D721Med (cell line): ENCODE data around the gene MPRIP.
A peak's percentile ranks its signal among the peaks of the same experiment; 100 is the strongest.

ENCODE experiments used
- DNase-seq: peaks from one replicate; pipeline ENCODE4 v3.0.0; 2011; ENCODE audit warnings: low spot score; ENCODE audit not compliant: insufficient read length
- FAIRE-seq: peaks from 2 replicates; lab custom pipeline; 2011; peaks lifted over from hg19 to GRCh38; lab: Jason Lieb, UNC
- TF ChIP-seq, protein P1 (sequence below): IDR thresholded peaks from 2 replicates; pipeline ENCODE4 v1.5.1; 2012; ENCODE audit warnings: mild to moderate bottlenecking, control low read depth; ENCODE audit not compliant: insufficient read depth; ENCODE audit errors: missing control alignments

MPRIP gene

DNA sequence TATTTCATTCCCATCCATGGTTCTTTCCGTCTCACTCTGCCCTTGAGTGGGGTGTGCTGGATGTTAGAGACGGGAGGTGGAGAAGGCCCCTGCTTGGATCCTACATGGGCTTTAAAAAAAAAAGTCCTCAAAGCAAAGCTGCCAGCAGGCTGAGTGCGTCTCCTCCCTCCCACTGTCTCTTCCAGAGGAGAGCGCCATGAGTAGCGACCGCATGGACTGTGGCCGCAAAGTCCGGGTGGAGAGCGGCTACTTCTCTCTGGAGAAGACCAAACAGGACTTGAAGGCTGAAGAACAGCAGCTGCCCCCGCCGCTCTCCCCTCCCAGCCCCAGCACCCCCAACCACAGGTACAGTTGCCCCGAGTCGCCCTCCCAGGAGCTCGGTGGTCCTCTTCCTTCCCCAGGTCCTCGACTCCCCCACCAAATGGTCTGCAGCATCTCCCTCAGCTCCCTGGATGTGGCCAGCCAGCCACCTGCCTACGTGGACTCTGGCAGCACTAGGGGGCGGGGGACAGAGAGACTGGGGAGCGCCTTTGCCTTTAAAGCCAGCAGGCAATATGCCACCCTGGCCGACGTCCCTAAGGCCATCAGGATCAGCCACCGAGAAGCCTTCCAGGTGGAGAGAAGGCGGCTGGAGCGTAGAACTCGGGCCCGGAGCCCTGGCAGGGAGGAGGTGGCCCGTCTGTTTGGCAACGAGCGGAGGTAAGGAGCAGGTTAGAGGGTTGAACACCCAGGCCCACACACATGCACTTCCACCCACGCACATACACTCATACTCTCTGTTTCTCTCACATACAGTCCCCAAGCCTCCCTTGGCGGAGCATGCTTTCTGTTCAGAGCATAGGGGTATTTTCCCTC lies 95.7 kb downstream of the MPRIP start:
- TF ChIP-seq, protein P1, sequence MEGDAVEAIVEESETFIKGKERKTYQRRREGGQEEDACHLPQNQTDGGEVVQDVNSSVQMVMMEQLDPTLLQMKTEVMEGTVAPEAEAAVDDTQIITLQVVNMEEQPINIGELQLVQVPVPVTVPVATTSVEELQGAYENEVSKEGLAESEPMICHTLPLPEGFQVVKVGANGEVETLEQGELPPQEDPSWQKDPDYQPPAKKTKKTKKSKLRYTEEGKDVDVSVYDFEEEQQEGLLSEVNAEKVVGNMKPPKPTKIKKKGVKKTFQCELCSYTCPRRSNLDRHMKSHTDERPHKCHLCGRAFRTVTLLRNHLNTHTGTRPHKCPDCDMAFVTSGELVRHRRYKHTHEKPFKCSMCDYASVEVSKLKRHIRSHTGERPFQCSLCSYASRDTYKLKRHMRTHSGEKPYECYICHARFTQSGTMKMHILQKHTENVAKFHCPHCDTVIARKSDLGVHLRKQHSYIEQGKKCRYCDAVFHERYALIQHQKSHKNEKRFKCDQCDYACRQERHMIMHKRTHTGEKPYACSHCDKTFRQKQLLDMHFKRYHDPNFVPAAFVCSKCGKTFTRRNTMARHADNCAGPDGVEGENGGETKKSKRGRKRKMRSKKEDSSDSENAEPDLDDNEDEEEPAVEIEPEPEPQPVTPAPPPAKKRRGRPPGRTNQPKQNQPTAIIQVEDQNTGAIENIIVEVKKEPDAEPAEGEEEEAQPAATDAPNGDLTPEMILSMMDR, result no peak
- DNase-seq, result no peak
- no peak for FAIRE-seq

DNA sequence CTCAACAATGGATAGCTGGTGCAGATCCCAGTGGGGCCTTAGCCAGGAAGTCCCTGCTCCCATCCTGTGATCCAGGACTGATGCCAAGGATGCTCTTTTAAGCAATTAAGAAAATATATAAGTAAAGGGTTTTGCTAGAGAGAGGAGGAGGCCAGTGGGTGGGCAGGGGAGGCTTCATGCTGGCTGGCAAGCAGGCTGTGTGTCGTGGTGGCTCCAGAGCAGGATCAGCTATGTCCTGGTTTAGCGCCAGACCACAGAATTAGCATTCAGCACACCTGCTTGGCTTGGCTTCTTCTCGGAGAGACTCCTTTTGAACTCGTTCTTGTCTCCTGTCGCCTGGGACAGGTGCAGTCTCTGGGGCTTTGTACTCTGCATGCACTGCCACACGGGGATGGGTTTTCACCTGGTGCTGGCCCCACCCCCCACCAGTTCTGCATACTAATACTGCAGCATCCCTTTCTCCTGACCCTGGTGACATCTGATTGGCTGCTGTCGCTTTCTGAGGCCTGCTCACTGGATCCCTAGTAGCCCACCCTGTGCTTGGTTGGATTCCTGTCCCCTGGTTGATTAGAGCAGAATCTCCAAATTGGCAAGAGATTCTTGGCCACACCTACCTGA lies 97.8 kb downstream of the MPRIP start:
- FAIRE-seq, result no peak
- TF ChIP-seq, protein P1, result no peak
- DNase-seq, result no peak

DNA sequence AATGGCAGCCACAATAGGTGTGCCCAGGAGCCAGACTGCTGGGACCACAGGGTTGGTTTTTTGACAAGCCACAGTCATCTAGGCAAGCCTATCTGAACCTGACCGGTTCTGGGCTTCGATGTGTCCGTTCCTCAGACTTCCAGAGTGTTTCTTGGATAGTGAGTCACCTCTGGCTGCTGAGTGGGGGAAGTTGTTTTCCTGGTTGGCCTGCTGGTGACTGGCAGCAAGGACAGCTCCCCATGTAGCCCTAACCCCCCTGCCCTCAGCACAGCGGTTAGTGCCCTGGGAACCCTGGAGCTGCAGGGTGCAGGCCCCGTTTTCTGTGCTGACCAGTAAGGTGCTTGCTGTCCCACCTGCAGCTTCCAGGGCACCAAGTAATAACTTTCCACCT lies 98.3 kb downstream of the MPRIP start:
- TF ChIP-seq, protein P1, result no peak
- DNase-seq (no peak), FAIRE-seq (no peak)

DNA sequence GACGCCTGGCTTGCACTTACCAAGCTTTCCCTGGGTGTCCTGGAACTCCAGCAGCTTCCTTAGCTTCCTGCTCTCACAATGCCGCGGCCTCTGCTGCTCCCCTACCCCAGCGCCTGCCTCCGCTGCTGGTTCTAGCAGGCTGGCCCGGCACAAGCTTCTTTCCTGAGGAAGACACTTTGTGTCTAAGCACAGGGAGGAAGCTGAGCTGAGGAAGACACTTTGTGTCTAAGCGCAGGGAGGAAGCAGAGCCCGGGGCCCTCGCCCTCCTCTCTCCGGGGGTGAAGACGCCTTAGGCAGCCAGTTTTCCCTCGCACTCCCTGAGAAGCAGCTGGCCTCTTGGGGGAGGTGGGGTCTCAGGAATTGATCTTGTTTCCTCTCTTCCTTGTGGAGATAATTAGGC lies 99.0 kb downstream of the MPRIP start:
- FAIRE-seq, result no peak
- TF ChIP-seq, protein P1, result no peak
- no peak for DNase-seq

DNA sequence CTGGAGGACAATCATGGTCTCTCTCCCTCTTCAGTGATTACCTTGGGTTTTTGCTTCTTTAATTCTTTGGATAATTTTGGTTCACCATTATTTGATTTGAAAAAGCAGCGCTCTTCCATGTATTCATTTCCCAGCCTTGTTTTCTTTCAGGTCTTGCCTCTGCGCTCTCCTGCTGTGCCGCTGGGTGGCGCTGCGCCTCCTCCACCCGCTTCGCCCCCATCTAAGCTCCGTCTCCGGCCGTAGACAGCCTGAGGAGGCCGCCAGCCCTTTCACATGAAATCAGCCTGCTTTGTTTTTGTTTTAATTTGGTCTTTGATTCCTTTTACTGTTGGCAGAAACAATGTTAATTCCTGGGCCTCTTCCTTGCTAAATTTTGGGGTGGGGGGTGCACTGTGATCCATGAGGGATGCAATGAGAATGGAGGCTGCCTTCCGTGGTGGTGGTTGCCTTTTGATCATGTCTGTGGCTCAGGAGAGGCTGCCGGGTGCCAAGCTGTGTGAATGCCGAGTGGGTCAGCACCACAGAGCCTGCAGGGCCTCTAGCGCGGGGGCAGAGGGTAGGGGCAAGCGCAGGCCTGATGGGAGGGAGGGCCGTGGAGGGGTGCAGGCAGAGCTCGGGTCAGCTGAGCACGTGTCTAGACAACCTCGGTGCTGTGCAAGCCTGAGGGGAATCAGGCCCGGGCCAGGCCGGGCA lies 99.7 kb downstream of the MPRIP start:
- TF ChIP-seq, protein P1, result peak; percentile 7
- no peak for DNase-seq
- no peak for FAIRE-seq

DNA sequence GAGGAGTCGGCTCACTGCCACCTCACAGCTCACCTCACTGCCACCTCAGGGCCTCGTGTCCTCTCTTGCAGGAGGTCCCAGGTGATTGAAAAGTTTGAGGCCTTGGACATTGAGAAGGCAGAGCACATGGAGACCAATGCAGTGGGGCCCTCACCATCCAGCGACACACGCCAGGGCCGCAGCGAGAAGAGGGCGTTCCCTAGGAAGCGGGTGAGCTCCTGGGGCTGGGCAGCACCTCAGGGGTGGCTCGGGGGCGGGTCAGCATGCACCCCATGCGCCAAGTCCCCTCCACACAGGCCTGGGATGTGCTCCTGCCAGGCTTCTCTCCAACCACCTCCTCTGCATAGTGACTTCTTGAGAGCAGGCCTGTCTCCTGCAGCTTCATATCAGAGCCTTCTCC lies 100.3 kb downstream of the MPRIP start:
- TF ChIP-seq, protein P1, result no peak
- DNase-seq (no peak), FAIRE-seq (no peak)
